MCF 10A (cell line): ENCODE results near the gene RPL38. TPM values are rescaled to one million over a fixed set of nuclear protein-coding genes. Genes with fewer than 3 reads are reported as not detected.

ENCODE experiments used
- BruUV-seq: library from RNA; stranded (reverse); fragments of 400-500 nt; replicated peaks from 2 replicates; lab custom pipeline; 2021; lab: Mats Ljungman, UMichigan
- CTCF ChIA-PET: fragments of 300-600 bp; sonication (Branson Sonifier 250); formaldehyde crosslinking; extraction: SDS; loops from one replicate; lab custom pipeline; 2021; ENCODE audit warnings: antibody characterized with exemption, inconsistent platforms; lab: Yijun Ruan, JAX
- POLR2A ChIA-PET: fragments of 300-600, 350-650 bp; sonication (Branson Sonifier 250); formaldehyde crosslinking; extraction: SDS; loops from one replicate; lab custom pipeline; 2020; ENCODE audit warnings: antibody characterized with exemption, inconsistent platforms; lab: Yijun Ruan, JAX
- DNase-seq: peaks from one replicate; pipeline ENCODE4 v3.0.0-alpha.2; 2018; ENCODE audit not compliant: unreplicated experiment
- H3K27ac Mint-ChIP-seq: one replicate; pipeline ENCODE4 v1.8.0; 2022; ENCODE audit warnings: mild to moderate bottlenecking, low read depth, mixed read lengths; ENCODE audit not compliant: unreplicated experiment
- H3K27me3 Mint-ChIP-seq: one replicate; pipeline ENCODE4 v1.8.0; 2022; ENCODE audit warnings: mixed read lengths; ENCODE audit not compliant: insufficient read depth, unreplicated experiment
- H3K36me3 Mint-ChIP-seq: one replicate; pipeline ENCODE4 v1.8.0; 2022; ENCODE audit warnings: mild to moderate bottlenecking, moderate library complexity, mixed read lengths; ENCODE audit not compliant: insufficient read depth, unreplicated experiment
- H3K4me1 Mint-ChIP-seq: one replicate; pipeline ENCODE4 v1.8.0; 2022; ENCODE audit warnings: mixed read lengths; ENCODE audit not compliant: insufficient read depth, unreplicated experiment
- H3K4me3 Mint-ChIP-seq: one replicate; pipeline ENCODE4 v1.8.0; 2022; ENCODE audit warnings: mild to moderate bottlenecking, moderate library complexity, mixed read lengths; ENCODE audit not compliant: unreplicated experiment
- H3K9me3 Mint-ChIP-seq: one replicate; pipeline ENCODE4 v1.8.0; 2022; ENCODE audit warnings: mixed read lengths; ENCODE audit not compliant: unreplicated experiment
- intact Hi-C: fragments of 100-400 bp; cut with micrococcal nuclease; formaldehyde crosslinking; loops from 2 replicates; pipeline ENCODE4 v1.14.1; 2022
- total RNA-seq: library from RNA; stranded (reverse); gene quantifications from 2 replicates; pipeline ENCODE4 v1.2.3, GENCODE V29; 2022
- TF ChIP-seq, protein P1 (sequence below): fragments of 200-600 bp; IDR thresholded peaks from one replicate; pipeline ENCODE4 v1.8.0; 2022; ENCODE audit warnings: antibody characterized with exemption, mild to moderate bottlenecking; ENCODE audit not compliant: unreplicated experiment

Gene RPL38
- total RNA-seq, 1 experiment from 2014 or later, result 1,197 TPM

DNA sequence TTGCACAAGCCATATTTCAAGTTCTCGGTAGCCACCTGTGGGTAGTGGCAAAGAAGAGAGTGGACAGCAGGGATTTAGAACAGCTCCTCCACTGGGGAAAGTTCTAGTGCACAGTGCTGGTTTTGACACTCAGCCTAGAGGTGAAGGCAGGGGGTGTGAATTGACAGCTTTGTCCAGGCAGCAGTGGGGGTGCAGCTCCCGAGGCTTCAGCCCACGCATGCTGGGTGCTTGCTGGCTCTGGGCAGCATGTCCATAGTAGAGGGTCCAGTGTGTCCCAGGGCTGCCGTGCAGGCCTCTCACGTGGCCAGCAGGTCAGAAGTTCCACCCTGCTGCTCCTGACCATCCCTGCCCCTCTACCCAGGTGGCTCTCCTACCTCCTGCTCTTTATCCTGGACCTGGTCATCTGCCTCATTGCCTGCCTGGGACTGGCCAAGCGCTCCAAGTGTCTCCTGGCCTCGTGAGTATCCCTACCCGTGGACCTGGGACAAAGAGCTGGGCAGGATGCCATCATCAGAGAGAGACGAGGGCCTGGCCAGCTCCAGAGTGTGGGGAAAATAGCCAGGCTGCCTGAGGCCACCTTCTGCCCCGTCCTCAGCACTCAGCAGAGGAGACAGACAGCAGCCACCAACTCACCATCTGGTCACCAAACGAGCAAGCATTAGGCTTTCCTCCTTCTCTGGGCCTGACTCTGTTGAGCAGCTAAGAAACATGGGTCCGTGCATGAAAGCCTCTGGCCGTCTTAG lies 39.7 kb downstream of the RPL38 start:
- Mint-ChIP-seq H3K9me3 (no peaks in the 10 kb centered on the region), H3K27ac (no peak overlapping the region), H3K4me1 (no peaks in the 10 kb centered on the region), H3K4me3 (no peak overlapping the region), H3K36me3 (no peaks in the 10 kb centered on the region), H3K27me3 (peaks cover 18% of the 10 kb centered on the region)
- TF ChIP-seq, protein P1, sequence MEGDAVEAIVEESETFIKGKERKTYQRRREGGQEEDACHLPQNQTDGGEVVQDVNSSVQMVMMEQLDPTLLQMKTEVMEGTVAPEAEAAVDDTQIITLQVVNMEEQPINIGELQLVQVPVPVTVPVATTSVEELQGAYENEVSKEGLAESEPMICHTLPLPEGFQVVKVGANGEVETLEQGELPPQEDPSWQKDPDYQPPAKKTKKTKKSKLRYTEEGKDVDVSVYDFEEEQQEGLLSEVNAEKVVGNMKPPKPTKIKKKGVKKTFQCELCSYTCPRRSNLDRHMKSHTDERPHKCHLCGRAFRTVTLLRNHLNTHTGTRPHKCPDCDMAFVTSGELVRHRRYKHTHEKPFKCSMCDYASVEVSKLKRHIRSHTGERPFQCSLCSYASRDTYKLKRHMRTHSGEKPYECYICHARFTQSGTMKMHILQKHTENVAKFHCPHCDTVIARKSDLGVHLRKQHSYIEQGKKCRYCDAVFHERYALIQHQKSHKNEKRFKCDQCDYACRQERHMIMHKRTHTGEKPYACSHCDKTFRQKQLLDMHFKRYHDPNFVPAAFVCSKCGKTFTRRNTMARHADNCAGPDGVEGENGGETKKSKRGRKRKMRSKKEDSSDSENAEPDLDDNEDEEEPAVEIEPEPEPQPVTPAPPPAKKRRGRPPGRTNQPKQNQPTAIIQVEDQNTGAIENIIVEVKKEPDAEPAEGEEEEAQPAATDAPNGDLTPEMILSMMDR, result no peak
- POLR2A ChIA-PET, result no interaction called here
- DNase-seq, result no peak
- CTCF ChIA-PET, result interaction anchor here (0.6 kb wide), 1 partner anchor 16 kb away, joined by 3 read pairs; no protein-coding TSS in a partner anchor
- BruUV-seq, result no TSS peak
- intact Hi-C loops, result no loop called here

DNA sequence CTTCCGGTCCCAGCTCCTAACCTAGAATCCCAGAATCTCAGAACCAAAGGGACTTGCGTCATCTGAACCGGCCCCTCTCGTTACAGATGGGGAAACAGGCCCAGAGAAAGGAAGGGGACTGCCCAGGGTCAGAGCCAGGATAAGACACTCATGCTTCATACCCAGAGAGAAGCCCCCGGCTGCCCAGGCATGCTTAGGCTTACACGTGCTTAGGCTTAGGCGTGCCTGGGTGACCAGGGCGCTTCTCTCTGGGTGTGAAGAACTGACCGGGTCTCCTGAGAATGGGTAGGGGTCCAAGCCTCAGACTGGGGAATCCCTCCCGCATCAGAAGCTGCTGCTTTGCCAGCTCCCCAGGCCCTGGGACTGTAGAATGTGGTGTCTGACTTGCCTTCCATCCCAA lies 40.6 kb downstream of the RPL38 start:
- ChIA-PET CTCF (interaction anchor here (0.6 to 0.7 kb wide), 2 partner anchors 15 to 39 kb away, joined by 3 read pairs; no protein-coding TSS in a partner anchor), POLR2A (no interaction called here)
- no TSS peak for BruUV-seq
- TF ChIP-seq, protein P1, result no peak
- Mint-ChIP-seq H3K4me3 (no peak overlapping the region), H3K9me3 (no peaks in the 10 kb centered on the region), H3K4me1 (no peaks in the 10 kb centered on the region), H3K27ac (no peak overlapping the region), H3K36me3 (no peaks in the 10 kb centered on the region), H3K27me3 (peaks cover 18% of the 10 kb centered on the region)
- DNase-seq, result no peak
- intact Hi-C loops, result no loop called here

- POLR2A ChIA-PET, result interaction anchor here (0.6 kb wide), 1 partner anchor 13 kb away, joined by 4 read pairs; no protein-coding TSS in a partner anchor
- Mint-ChIP-seq H3K9me3 (no peaks in the 10 kb centered on the region), H3K27ac (no peak overlapping the region), H3K27me3 (peaks cover 18% of the 10 kb centered on the region), H3K4me1 (no peaks in the 10 kb centered on the region), H3K36me3 (no peaks in the 10 kb centered on the region), H3K4me3 (no peak overlapping the region)
- CTCF ChIA-PET, result interaction anchor here (0.7 kb wide), 1 partner anchor 40 kb away, joined by 3 read pairs; no protein-coding TSS in a partner anchor
- intact Hi-C loops, result no loop called here
- no TSS peak for BruUV-seq
- TF ChIP-seq, protein P1, result no peak
- DNase-seq, result no peak
These were observed 41.1 kb downstream of the RPL38 start for GRCh38 chr17:74244548-74244947.

- Mint-ChIP-seq H3K4me1 (no peaks in the 10 kb centered on the region), H3K27me3 (peaks cover 18% of the 10 kb centered on the region), H3K9me3 (no peaks in the 10 kb centered on the region), H3K36me3 (no peaks in the 10 kb centered on the region), H3K27ac (no peak overlapping the region), H3K4me3 (no peak overlapping the region)
- ChIA-PET CTCF (no interaction called here), POLR2A (interaction anchor here (0.6 kb wide), 1 partner anchor 14 kb away, joined by 4 read pairs; no protein-coding TSS in a partner anchor)
- intact Hi-C loops, result no loop called here
- no peak for DNase-seq
- BruUV-seq, result no TSS peak
- TF ChIP-seq, protein P1, result no peak
These were observed 41.8 kb downstream of the RPL38 start for GRCh38 chr17:74245145-74245831.
